H1 (cell line): ENCODE results near the gene ACACA. TPM values are rescaled to one million over a fixed set of nuclear protein-coding genes. Genes with fewer than 3 reads are reported as not detected.

Source experiments
- CTCF ChIA-PET: fragments of 300-600 bp; sonication (Branson Sonifier 250); formaldehyde crosslinking; loops from one replicate; lab custom pipeline; 2021; ENCODE audit not compliant: partially characterized antibody; lab: Charles Lee
- POLR2A ChIA-PET: fragments of 300-600 bp; sonication (Branson Sonifier 250); formaldehyde crosslinking; loops from one replicate; lab custom pipeline; 2021; ENCODE audit warnings: inconsistent platforms; ENCODE audit not compliant: partially characterized antibody; lab: Charles Lee
- DNase-seq, 2 experiments: peaks; one replicate each; pipeline versions ENCODE4 v3.0.0 to v3.0.0-alpha.2; 2010 to 2022; ENCODE audit warnings: low spot score in 2 of 2, low read depth in 1 of 2, mixed read lengths in 1 of 2
- FAIRE-seq: peaks from 2 replicates; lab custom pipeline; 2011; peaks lifted over from hg19 to GRCh38; lab: Jason Lieb, UNC
- H2AFZ ChIP-seq: 2 replicates; pipeline ENCODE4 v1.8.1; 2012; ENCODE audit warnings: low read length, inconsistent platforms
- H2AK5ac ChIP-seq: 2 replicates; pipeline ENCODE4 v1.6.1; 2013; ENCODE audit warnings: low read depth, low read length
- H2BK120ac ChIP-seq: replicated peaks from 2 replicates; pipeline ENCODE3; 2013; ENCODE audit warnings: low read depth, low read length, inconsistent platforms
- H2BK12ac ChIP-seq: 2 replicates; pipeline ENCODE4 v1.6.1; 2013; ENCODE audit warnings: low read depth, low read length
- H2BK15ac ChIP-seq: 2 replicates; pipeline ENCODE4 v1.6.1; 2013; ENCODE audit warnings: low read length
- H2BK20ac ChIP-seq: 2 replicates; pipeline ENCODE4 v1.6.1; 2013; ENCODE audit warnings: low read length
- H2BK5ac ChIP-seq: 2 replicates; pipeline ENCODE4 v1.6.1; 2013; ENCODE audit warnings: low read depth, low read length
- H3K14ac ChIP-seq: 2 replicates; pipeline ENCODE4 v1.6.1; 2013; ENCODE audit warnings: inconsistent platforms; ENCODE audit not compliant: insufficient read length
- H3K18ac ChIP-seq: 2 replicates; pipeline ENCODE4 v1.6.1; 2013; ENCODE audit warnings: low read length; ENCODE audit errors: extremely low read depth
- H3K23ac ChIP-seq: 2 replicates; pipeline ENCODE4 v1.6.1; 2013; ENCODE audit warnings: inconsistent platforms; ENCODE audit not compliant: insufficient read length
- H3K23me2 ChIP-seq: 2 replicates; pipeline ENCODE4 v1.6.1; 2013; ENCODE audit warnings: low read depth, low read length
- H3K27ac ChIP-seq: 2 replicates; pipeline ENCODE4 v1.6.1; 2011; ENCODE audit warnings: low read depth, low read length, inconsistent platforms
- H3K27me3 ChIP-seq, 4 experiments: replicated peaks in 1 of 4; 1 replicate in 1 of 4; 2 replicates in 3 of 4; pipeline versions ENCODE4 v1.6.1 to v1.8.1; 2011 to 2013; ENCODE audit warnings: low read length in 3 of 4, mild to moderate bottlenecking in 3 of 4, inconsistent platforms in 2 of 4, mixed read lengths in 2 of 4, moderate library complexity in 1 of 4; ENCODE audit not compliant: control insufficient read depth in 3 of 4, insufficient read depth in 3 of 4; ENCODE audit errors: extremely low read depth in 1 of 4
- H3K36me3 ChIP-seq, 4 experiments: 2 replicates each; pipeline versions ENCODE4 v1.6.1 to v1.8.1; 2011 to 2013; ENCODE audit warnings: mild to moderate bottlenecking in 4 of 4, low read length in 3 of 4, moderate library complexity in 2 of 4, control low read depth in 1 of 4, inconsistent platforms in 1 of 4; ENCODE audit not compliant: insufficient read depth in 4 of 4, control insufficient read depth in 2 of 4
- H3K4ac ChIP-seq: replicated peaks from 2 replicates; pipeline ENCODE3; 2013; ENCODE audit warnings: low read length, low read depth, mixed read lengths, inconsistent platforms; ENCODE audit not compliant: insufficient read length
- H3K4me1 ChIP-seq, 4 experiments: replicated peaks in 1 of 4; 1 replicate in 1 of 4; 2 replicates in 3 of 4; pipeline versions ENCODE4 v1.6.1 to v1.8.1; 2011 to 2013; ENCODE audit warnings: low read length in 3 of 4, inconsistent platforms in 2 of 4, mixed read lengths in 1 of 4; ENCODE audit not compliant: insufficient read depth in 4 of 4, control insufficient read depth in 3 of 4
- H3K4me2 ChIP-seq, 2 experiments: 2 replicates each; pipeline versions ENCODE4 v1.6.1 to v1.8.1; 2011 to 2013; ENCODE audit warnings: low read depth in 2 of 2, low read length in 2 of 2, control low read depth in 1 of 2, inconsistent platforms in 1 of 2, mild to moderate bottlenecking in 1 of 2; ENCODE audit not compliant: insufficient read depth in 1 of 2
- H3K4me3 ChIP-seq, 4 experiments: fragments of 200-600, 300-600 bp in 1 of 4; sonication (generic), shearing (Covaris generic), sonication (Bioruptor Twin) in 1 of 4; 2 replicates each; pipeline versions ENCODE4 v1.5.1 to v1.8.1; 2011 to 2016; ENCODE audit warnings: low read length in 4 of 4, low read depth in 3 of 4, control low read depth in 2 of 4, inconsistent platforms in 2 of 4, mild to moderate bottlenecking in 2 of 4, mixed read lengths in 1 of 4, moderate library complexity in 1 of 4; ENCODE audit not compliant: insufficient read depth in 2 of 4; ENCODE audit errors: extremely low read depth in 1 of 4
- H3K56ac ChIP-seq: replicated peaks from 2 replicates; pipeline ENCODE3; 2013; ENCODE audit warnings: low read depth, mild to moderate bottlenecking, mixed read lengths, low read length, inconsistent platforms; ENCODE audit not compliant: insufficient read length
- H3K79me1 ChIP-seq: 2 replicates; pipeline ENCODE4 v1.6.1; 2013; ENCODE audit warnings: low read depth, low read length, control low read depth
- H3K79me2 ChIP-seq, 2 experiments: 2 replicates each; pipeline versions ENCODE4 v1.6.1 to v1.8.1; 2012 to 2013; ENCODE audit warnings: low read length in 2 of 2, mild to moderate bottlenecking in 2 of 2, inconsistent platforms in 1 of 2; ENCODE audit not compliant: insufficient read depth in 2 of 2, control insufficient read depth in 1 of 2
- H3K9ac ChIP-seq, 4 experiments: replicated peaks in 1 of 4; 1 replicate in 1 of 4; 2 replicates in 3 of 4; pipeline versions ENCODE4 v1.6.1 to v1.8.1; 2011 to 2013; ENCODE audit warnings: low read depth in 3 of 4, low read length in 3 of 4, control low read depth in 2 of 4, mild to moderate bottlenecking in 2 of 4, moderate library complexity in 2 of 4, inconsistent platforms in 1 of 4; ENCODE audit errors: extremely low read depth in 1 of 4
- H3K9me3 ChIP-seq, 2 experiments: 2 replicates each; pipeline versions ENCODE4 v1.6.1 to v1.8.1; 2012 to 2013; ENCODE audit warnings: mild to moderate bottlenecking in 2 of 2, moderate library complexity in 2 of 2, control low read depth in 1 of 2, inconsistent platforms in 1 of 2, low read depth in 1 of 2, low read length in 1 of 2, mixed read lengths in 1 of 2; ENCODE audit not compliant: insufficient read depth in 2 of 2
- H4K20me1 ChIP-seq, 2 experiments: replicated peaks in 1 of 2; 2 replicates each; pipeline versions ENCODE3 to v1.8.1; 2011 to 2013; ENCODE audit warnings: inconsistent platforms in 2 of 2, low read length in 2 of 2, mild to moderate bottlenecking in 1 of 2; ENCODE audit not compliant: insufficient read depth in 2 of 2, control insufficient read depth in 1 of 2
- H4K5ac ChIP-seq: 2 replicates; pipeline ENCODE4 v1.6.1; 2013; ENCODE audit warnings: low read length, low read depth, mixed read lengths, inconsistent platforms; ENCODE audit not compliant: insufficient read length
- H4K8ac ChIP-seq: 2 replicates; pipeline ENCODE4 v1.8.0; 2013; ENCODE audit warnings: mild to moderate bottlenecking, moderate library complexity, low read length, inconsistent platforms; ENCODE audit not compliant: insufficient read depth; ENCODE audit errors: extremely low read depth
- H4K91ac ChIP-seq: replicated peaks from 2 replicates; pipeline ENCODE3; 2013; ENCODE audit warnings: low read length, mixed read lengths, inconsistent platforms; ENCODE audit not compliant: insufficient read length
- RAD21 ChIP-seq, 2 experiments: IDR thresholded peaks in 1 of 2; conservative IDR thresholded peaks in 1 of 2; 2 replicates each; pipeline ENCODE4 v1.6.1; 2011; ENCODE audit warnings: low read depth in 2 of 2, low read length in 2 of 2, improper control_type of control experiment in 1 of 2, inconsistent platforms in 1 of 2, mild to moderate bottlenecking in 1 of 2, moderate library complexity in 1 of 2
- SIX5 ChIP-seq: IDR thresholded peaks from 2 replicates; pipeline ENCODE4 v1.6.1; 2011; ENCODE audit warnings: mild to moderate bottlenecking, low read depth, low read length
- WGBS, 2 experiments: shearing (Covaris generic) in 1 of 2; methylation state at CpG; one replicate each; pipeline versions ENCODE4 v1.1.6 to v1.1.7; 2013 to 2015; ENCODE audit warnings: low lambda C conversion rate in 2 of 2, mixed read lengths in 2 of 2, inconsistent platforms in 1 of 2, low coverage in 1 of 2, missing lambda C conversion rate in 1 of 2; ENCODE audit not compliant: insufficient replicate concordance in 2 of 2, insufficient coverage in 1 of 2, insufficient read length in 1 of 2; ENCODE audit errors: extremely low coverage in 1 of 2, missing lambda C conversion rate in 1 of 2; 5-methylcytosine and 5-hydroxymethylcytosine counted together
- polyA plus RNA-seq, 7 experiments: library from polyadenylated mRNA; depleted of rRNA in 3 of 7; stranded (reverse) in 5 of 7; unstranded in 2 of 7; fragments of >200 nt in 5 of 7; fragments of 200-250 nt in 2 of 7; gene quantifications; 1 replicate in 5 of 7; 2 replicates in 1 of 7; 4 replicates in 1 of 7; pipeline versions ENCODE4 v1.2.1 to v1.2.3, GENCODE V29; 2011 to 2013; ENCODE audit warnings: missing spikeins in 2 of 7, mixed read lengths in 2 of 7
- total RNA-seq: library from RNA; stranded (reverse); fragmentation: NEBNext Ultra II Directional; extraction: Animal tissue kit (Norgen Biotek cat#: 25700); gene quantifications from 2 replicates; pipeline ENCODE4 v1.2.1, GENCODE V29; 2021

ACACA gene
- total and polyA plus RNA-seq, 2 of the 8 experiments (the other 6 are each of a cell fraction or from before 2014, with no cell fraction given), result 74.0 to 160 TPM

- Histone ChIP-seq H3K79me1 (no peaks in the 10 kb centered on the region), H2BK12ac (no peak overlapping the region), H3K9me3 (no peaks in the 10 kb centered on the region), H4K20me1 (no peaks in the 10 kb centered on the region), H3K23me2 (no peaks in the 10 kb centered on the region), H2BK15ac (no peak overlapping the region), H2AK5ac (no peak overlapping the region), H3K14ac (no peak overlapping the region), H2BK5ac (no peak overlapping the region), H3K27ac (no peak overlapping the region)
- CTCF ChIA-PET, result interaction anchor here (1.1 to 1.5 kb wide), 5 partner anchors 9 to 433 kb away, joined by 3 to 5 read pairs (median 4); no protein-coding TSS in a partner anchor
- no peak for TF ChIP-seq SIX5
- no peak for TF ChIP-seq RAD21 (IDR thresholded peaks at IDR 0.05 in 1 of 2, conservative IDR thresholded peaks at IDR 0.05 in 1 of 2; ENCODE audit: low read depth in 2 of 2, low read length in 2 of 2)
- TF ChIP-seq, all 59 proteins: peak for 0
- 87% methylated on average over 3 of the region's 3 CpGs; no CpG with 5 or more reads in 1 of the 2 experiments for WGBS, 2 experiments
- no peak overlapping the region for H4K5ac ChIP-seq
- H4K8ac ChIP-seq, result no peak overlapping the region
- H3K18ac ChIP-seq, result no peak overlapping the region
- H3K27me3 ChIP-seq, result no peaks in the 10 kb centered on the region
- no peaks in the 10 kb centered on the region for H3K79me2 ChIP-seq
- no peak overlapping the region for H3K4ac ChIP-seq
- POLR2A ChIA-PET, result interaction anchor here (1.2 kb wide), 1 partner anchor 13 kb away, joined by 4 read pairs; no protein-coding TSS in a partner anchor
- no peak for DNase-seq
- no peak overlapping the region for H2BK120ac ChIP-seq
- H3K23ac ChIP-seq, result no peak overlapping the region
- no peak overlapping the region for H3K9ac ChIP-seq
- peaks cover 6 to 22% (median 14%) of the 10 kb centered on the region in 4 experiments for H3K4me1 ChIP-seq
- H4K91ac ChIP-seq, result no peak overlapping the region
- H3K56ac ChIP-seq, result no peak overlapping the region
- H3K4me3 ChIP-seq, result no peak overlapping the region
- no peak for FAIRE-seq
- H3K4me2 ChIP-seq, result no peak overlapping the region
- H3K36me3 ChIP-seq, result peaks cover 6 to 45% (median 35%) of the 10 kb centered on the region in 4 experiments; a peak in 7 of 8 replicates
- no peak overlapping the region for H2AFZ ChIP-seq
- H2BK20ac ChIP-seq, result no peak overlapping the region
Measured at GRCh38 chr17:37086334-37086733, 320.3 kb downstream of the ACACA start.
